A549 (cell line): ENCODE measurements around the gene STK16.

Source experiments
- CTCF ChIP-seq: fragments of >200 bp; sonication (Bioruptor Twin); formaldehyde crosslinking; IDR thresholded peaks from 3 replicates; pipeline ENCODE4 v1.5.1; 2016
- KDM1A ChIP-seq: fragments of 200-600 bp; sonication (generic); IDR thresholded peaks from 2 replicates; pipeline ENCODE4 v1.6.1; 2016; ENCODE audit warnings: low read depth, mild to moderate bottlenecking

- TF ChIP-seq KDM1A (no peak), CTCF (no peak)
These were observed 37.1 kb downstream of the STK16 start for GRCh38 chr2:219282375-219282774.
